Stimulated activated CD8-positive, alpha-beta memory T cell treated with anti-CD3 and anti-CD28 coated beads, Interleukin-7, amount 100 ng/mL, for 4 hours (primary cell): ENCODE results near the gene PAK4.

Experiments
- DNase-seq, 2 donors: peaks; one replicate each; pipeline ENCODE4 v3.0.0-alpha.2; 2020; ENCODE audit warnings: low read depth in 2 of 2

Gene PAK4

GRCh38 chr19:39146686-39147450 lies 21.3 kb downstream of the PAK4 start:
- no peak for DNase-seq

- no peak for DNase-seq
Observed at GRCh38 chr19:39147480-39147879, 21.9 kb downstream of the PAK4 start.

GRCh38 chr19:39148939-39149529 lies 23.4 kb downstream of the PAK4 start:
- DNase-seq, result no peak

- no peak for DNase-seq
Observed at GRCh38 chr19:39150235-39150634, 24.6 kb downstream of the PAK4 start.

- no peak for DNase-seq
Observed at GRCh38 chr19:39150807-39151600, 25.4 kb downstream of the PAK4 start.

- no peak for DNase-seq
Observed at GRCh38 chr19:39152066-39152465, 26.5 kb downstream of the PAK4 start.

GRCh38 chr19:39154100-39154628 lies 28.6 kb downstream of the PAK4 start:
- DNase-seq, result no peak

- DNase-seq, result no peak
Observed at GRCh38 chr19:39154629-39155100, 29.1 kb downstream of the PAK4 start.

GRCh38 chr19:39155114-39155700 lies 29.6 kb downstream of the PAK4 start:
- DNase-seq, result no peak

GRCh38 chr19:39155741-39156140 lies 30.2 kb downstream of the PAK4 start:
- DNase-seq, result no peak

- no peak for DNase-seq
Observed at GRCh38 chr19:39156326-39157230, 31.0 kb downstream of the PAK4 start.

GRCh38 chr19:39157275-39157996 lies 31.9 kb downstream of the PAK4 start:
- DNase-seq, result no peak

- DNase-seq, result no peak
Observed at GRCh38 chr19:39157997-39158389, 32.4 kb downstream of the PAK4 start.

GRCh38 chr19:39158646-39159260 lies 33.2 kb downstream of the PAK4 start:
- no peak for DNase-seq

GRCh38 chr19:39160523-39160861 lies 34.9 kb downstream of the PAK4 start:
- DNase-seq, result no peak

- DNase-seq, result no peak
Observed at GRCh38 chr19:39160889-39161672, 35.5 kb downstream of the PAK4 start.

GRCh38 chr19:39162441-39163043 lies 37.0 kb downstream of the PAK4 start:
- no peak for DNase-seq

GRCh38 chr19:39163621-39164020 lies 38.0 kb downstream of the PAK4 start:
- no peak for DNase-seq

- DNase-seq, result no peak
Observed at GRCh38 chr19:39164289-39164688, 38.7 kb downstream of the PAK4 start.
